H1 (cell line): ENCODE measurements around the gene EPN3. TPM values are rescaled to one million over a fixed set of nuclear protein-coding genes. Genes with fewer than 3 reads are reported as not detected.

Experiments used
- CHD7 ChIP-seq: fragments of 300-600 bp; sonication (generic); IDR thresholded peaks from 2 replicates; pipeline ENCODE4 v1.7.1; 2012; ENCODE audit warnings: low read length, moderate library complexity, mild to moderate bottlenecking, inconsistent platforms; ENCODE audit not compliant: insufficient replicate concordance
- GTF2F1 ChIP-seq: IDR thresholded peaks from 2 replicates; pipeline ENCODE4 v1.6.1; 2012; ENCODE audit warnings: low read depth, low read length, improper control_type of control experiment, borderline replicate concordance
- SP4 ChIP-seq: IDR thresholded peaks from 2 replicates; pipeline ENCODE4 v1.6.1; 2012; ENCODE audit warnings: low read length, inconsistent platforms
- TAF1 ChIP-seq: IDR thresholded peaks from 2 replicates; pipeline ENCODE4 v1.6.1; 2011; ENCODE audit warnings: mild to moderate bottlenecking, low read depth, low read length
- TEAD4 ChIP-seq: IDR thresholded peaks from 2 replicates; pipeline ENCODE4 v1.6.1; 2012; ENCODE audit warnings: low read depth, low read length, inconsistent platforms, mixed read lengths
- polyA plus RNA-seq, 7 experiments: library from polyadenylated mRNA; depleted of rRNA in 3 of 7; stranded (reverse) in 5 of 7; unstranded in 2 of 7; fragments of >200 nt in 5 of 7; fragments of 200-250 nt in 2 of 7; gene quantifications; 1 replicate in 5 of 7; 2 replicates in 1 of 7; 4 replicates in 1 of 7; pipeline versions ENCODE4 v1.2.1 to v1.2.3, GENCODE V29; 2011 to 2013; ENCODE audit warnings: missing spikeins in 2 of 7, mixed read lengths in 2 of 7
- total RNA-seq: library from RNA; stranded (reverse); fragmentation: NEBNext Ultra II Directional; extraction: Animal tissue kit (Norgen Biotek cat#: 25700); gene quantifications from 2 replicates; pipeline ENCODE4 v1.2.1, GENCODE V29; 2021

The EPN3 gene
- total and polyA plus RNA-seq, 2 of the 8 experiments (the other 6 are each of a cell fraction or from before 2014, with no cell fraction given), result 6.7 to 7.9 TPM

- no peak for TF ChIP-seq CHD7
- TF ChIP-seq SP4, result no peak
- TF ChIP-seq TAF1, result no peak
- TF ChIP-seq GTF2F1, result no peak
- TF ChIP-seq TEAD4, result no peak
- TF ChIP-seq, all 59 proteins: peak for 0
These were observed 40.0 kb downstream of the EPN3 start (continued) for GRCh38 chr17:50572541-50572940.
